A549 treated with ZK216348 at 1 μM for 4 hours (cell line): ENCODE measurements around the gene UXS1. TPM values are rescaled to one million over a fixed set of nuclear protein-coding genes. Genes with fewer than 3 reads are reported as not detected.

ENCODE experiments used
- total RNA-seq: library from RNA; stranded (reverse); fragments of 200-300 nt; extraction: Qiagen RNA extraction; gene quantifications from 5 replicates; pipeline ENCODE4 v1.2.3, GENCODE V29; 2022; ENCODE audit warnings: low read depth

UXS1 gene
- total RNA-seq = 45.1 to 57.6 TPM (median 55.1 TPM) in 5 replicates

DNA sequence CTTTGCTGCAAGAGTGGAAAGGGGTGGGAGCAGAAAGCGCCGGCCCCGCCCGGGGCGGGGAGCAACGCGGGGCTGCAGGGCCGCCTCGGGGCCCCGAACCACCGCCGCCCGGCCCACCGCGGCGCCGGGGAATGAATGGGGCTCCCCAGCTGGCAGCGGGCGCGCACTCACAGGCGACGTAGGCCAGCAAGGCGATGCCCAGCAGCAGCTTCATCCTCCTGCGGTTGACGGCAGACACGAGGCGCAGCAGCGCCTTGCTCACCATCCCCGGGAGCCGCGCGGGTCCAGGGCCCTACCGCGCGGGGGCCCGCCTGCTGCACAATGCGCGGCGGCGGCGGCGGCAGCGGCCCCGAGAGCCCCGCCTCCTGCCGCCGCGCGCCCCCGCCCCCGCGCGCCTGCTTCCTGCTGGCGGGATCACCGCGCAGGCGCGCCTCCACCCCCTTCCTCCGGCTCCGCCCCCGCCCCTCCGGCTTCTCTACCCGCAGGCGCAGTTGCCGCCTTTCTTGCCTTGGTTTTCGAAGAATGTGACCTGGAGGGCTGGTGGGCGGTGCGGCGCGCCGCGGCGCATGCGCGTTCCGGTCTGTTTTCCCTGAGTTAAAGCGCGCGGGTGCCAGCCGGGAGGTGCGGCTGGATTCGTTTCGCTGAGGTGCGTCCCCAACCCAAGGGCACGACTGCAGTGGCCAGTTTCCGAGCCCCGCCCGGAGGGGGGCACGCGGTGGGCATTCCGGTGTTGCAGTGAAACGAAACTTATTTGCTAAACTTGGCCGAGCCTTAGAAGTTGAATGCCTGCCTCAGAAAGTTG lies at the start of gene UXS1:
UXS1 (minus strand) TSS at position 325 of the 802 bp plus-strand sequence; CDS start at position 265, 60 bp downstream.

